ENCODE measurements around the gene LZTR1. TPM values are rescaled to one million over a fixed set of nuclear protein-coding genes. Genes with fewer than 3 reads are reported as not detected.

LZTR1 gene
- total RNA-seq, 1 donor from 2014 or later = 87.0 TPM

GRCh38 chr22:20963201-20964052 lies 18.7 kb upstream of the LZTR1 start:
- TF ChIP-seq CTCF (IDR thresholded peaks at IDR 0.05) = no peak
- H3K36me3 Mint-ChIP-seq (ENCODE audit: low read depth) = no peaks in the 10 kb centered on the region
- H3K4me3 Mint-ChIP-seq (ENCODE audit: unreplicated experiment) = no peak overlapping the region
- H3K27ac Mint-ChIP-seq (ENCODE audit: unreplicated experiment) = no peak overlapping the region
- peaks cover 9% of the 10 kb centered on the region for H3K4me1 Mint-ChIP-seq (ENCODE audit: low read depth)
- no peaks in the 10 kb centered on the region for H3K9me3 Mint-ChIP-seq (ENCODE audit: low read depth)
- H3K27me3 Mint-ChIP-seq (ENCODE audit: low read depth) = peaks cover 5% of the 10 kb centered on the region
- no peak for DNase-seq (ENCODE audit: low spot score)

- Mint-ChIP-seq H3K9me3 (ENCODE audit: low read depth) (no peaks in the 10 kb centered on the region), H3K36me3 (ENCODE audit: low read depth) (no peaks in the 10 kb centered on the region), H3K4me3 (ENCODE audit: unreplicated experiment) (peak overlapping the region; percentile 64), H3K27ac (ENCODE audit: unreplicated experiment) (no peak overlapping the region), H3K27me3 (ENCODE audit: low read depth) (peaks cover 5% of the 10 kb centered on the region), H3K4me1 (ENCODE audit: low read depth) (peaks cover 9% of the 10 kb centered on the region)
- no peak for TF ChIP-seq CTCF (IDR thresholded peaks at IDR 0.05)
- no peak for DNase-seq (ENCODE audit: low spot score)
Measured at GRCh38 chr22:20964090-20964798, 17.9 kb upstream of the LZTR1 start.

- no peak for TF ChIP-seq CTCF (IDR thresholded peaks at IDR 0.05)
- Mint-ChIP-seq H3K36me3 (ENCODE audit: low read depth) (no peaks in the 10 kb centered on the region), H3K27me3 (ENCODE audit: low read depth) (peaks cover 5% of the 10 kb centered on the region), H3K27ac (ENCODE audit: unreplicated experiment) (no peak overlapping the region), H3K9me3 (ENCODE audit: low read depth) (no peaks in the 10 kb centered on the region), H3K4me3 (ENCODE audit: unreplicated experiment) (peak overlapping the region; percentile 64), H3K4me1 (ENCODE audit: low read depth) (peaks cover 9% of the 10 kb centered on the region)
- DNase-seq (ENCODE audit: low spot score) = no peak
Measured at GRCh38 chr22:20964799-20965103, 17.3 kb upstream of the LZTR1 start.

DNA sequence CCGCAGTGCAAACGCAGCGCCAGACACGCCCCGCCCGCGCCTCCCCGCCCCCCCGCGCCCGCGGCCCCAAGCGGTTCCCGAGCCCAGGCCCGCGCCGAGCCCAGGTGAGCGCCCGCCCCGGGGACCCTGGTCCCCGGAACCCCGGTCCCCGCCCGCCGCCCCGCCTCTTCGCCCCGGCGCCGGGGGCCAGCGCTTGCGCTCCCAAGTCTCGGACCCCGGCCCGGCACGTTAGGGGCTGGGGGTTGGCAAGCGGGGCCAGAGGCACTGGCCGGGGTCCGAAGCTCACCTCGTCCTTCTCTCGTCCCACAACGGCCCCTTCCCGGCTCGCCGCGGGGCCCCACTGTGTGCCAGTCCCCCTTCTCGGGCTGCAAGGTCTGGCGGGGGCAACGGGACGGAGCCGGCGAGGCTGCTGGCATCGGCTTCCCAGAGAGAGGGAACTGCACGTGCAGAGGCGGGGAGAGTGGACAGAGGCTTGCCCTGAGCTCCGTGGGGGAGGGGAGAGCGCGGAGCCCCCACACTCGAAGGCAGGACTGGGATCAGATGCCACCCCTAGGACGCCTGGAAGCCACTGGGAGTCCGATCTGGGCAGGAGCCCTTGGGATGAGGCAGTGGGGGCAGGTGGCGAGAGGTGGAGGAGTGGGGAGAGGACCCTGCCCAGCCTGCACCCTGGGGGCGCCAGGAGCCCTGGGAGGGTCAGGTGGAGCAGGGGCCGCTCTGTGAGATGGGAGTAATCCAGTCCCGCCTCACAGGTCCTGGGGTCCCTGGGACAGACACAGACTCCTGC lies 16.8 kb upstream of the LZTR1 start:
- H3K36me3 Mint-ChIP-seq (ENCODE audit: low read depth) = no peaks in the 10 kb centered on the region
- H3K4me3 Mint-ChIP-seq (ENCODE audit: unreplicated experiment) = peak overlapping the region; percentile 56
- TF ChIP-seq CTCF (IDR thresholded peaks at IDR 0.05) = no peak
- no peaks in the 10 kb centered on the region for H3K9me3 Mint-ChIP-seq (ENCODE audit: low read depth)
- H3K27me3 Mint-ChIP-seq (ENCODE audit: low read depth) = peaks cover 5% of the 10 kb centered on the region
- no peak overlapping the region for H3K27ac Mint-ChIP-seq (ENCODE audit: unreplicated experiment)
- H3K4me1 Mint-ChIP-seq (ENCODE audit: low read depth) = peaks cover 9% of the 10 kb centered on the region
- no peak for DNase-seq (ENCODE audit: low spot score)
